Vagina (tissue), 2 donors: ENCODE results near the gene PCDHA4. TPM values are rescaled to one million over a fixed set of nuclear protein-coding genes. Genes with fewer than 3 reads are reported as not detected.
"Not testable (repeated sequence)": the region's sequence is repeated elsewhere in the genome, so short reads cannot be mapped to it uniquely, and the experiment has no call there.

Experiments used
- DNase-seq, 2 donors: peaks; one replicate each; pipeline ENCODE4 v3.0.0-alpha.2; 2017; ENCODE audit errors: extremely low spot score in 2 of 2
- H3K27ac ChIP-seq: fragments of 200-600 bp; sonication (generic); one replicate; pipeline ENCODE4 v1.5.1; 2019
- H3K27me3 ChIP-seq: fragments of 200-600 bp; sonication (generic); one replicate; pipeline ENCODE4 v1.5.1; 2019
- H3K36me3 ChIP-seq, 2 donors: fragments of 200-600 bp; sonication (generic); one replicate each; pipeline ENCODE4 v1.5.1; 2017 to 2019
- H3K4me1 ChIP-seq: fragments of 200-600 bp; sonication (generic); one replicate; pipeline ENCODE4 v1.5.1; 2019
- H3K4me3 ChIP-seq, 2 donors: fragments of 200-600 bp; sonication (generic); 1 replicate in 1 of 2; 2 replicates in 1 of 2; pipeline ENCODE4 v1.5.1; 2016 to 2019
- H3K9me3 ChIP-seq: fragments of 200-600 bp; sonication (generic); one replicate; pipeline ENCODE4 v1.5.1; 2019
- POLR2A ChIP-seq, 2 donors: fragments of 450-650 bp; IDR thresholded peaks; one replicate each; pipeline ENCODE4 v1.6.1; 2017; ENCODE audit warnings: antibody characterized with exemption in 2 of 2, mild to moderate bottlenecking in 2 of 2, moderate library complexity in 2 of 2
- POLR2AphosphoS5 ChIP-seq, 2 donors: sonication (generic); formaldehyde crosslinking; IDR thresholded peaks; one replicate each; pipeline ENCODE4 v1.9.0; 2017; ENCODE audit warnings: antibody characterized with exemption in 2 of 2, mild to moderate bottlenecking in 2 of 2, low read depth in 1 of 2; ENCODE audit not compliant: insufficient read depth in 1 of 2
- intact Hi-C: fragments of 100-400 bp; cut with DNase I; formaldehyde crosslinking; loops from one replicate; pipeline ENCODE4 v1.15.1; 2023
- total RNA-seq: library from RNA; depleted of rRNA; stranded (reverse); fragments of >200 nt; gene quantifications from one replicate; pipeline ENCODE4 v1.2.3, GENCODE V29; 2016
- TF ChIP-seq, protein P1 (sequence below), 3 experiments: fragments of 450-650 bp in 2 of 3; fragments of 200-600 bp in 1 of 3; sonication (generic) in 1 of 3; IDR thresholded peaks; one replicate each; pipeline ENCODE4 v1.5.1; 2017 to 2019; ENCODE audit warnings: antibody characterized with exemption in 3 of 3, mild to moderate bottlenecking in 2 of 3, moderate library complexity in 2 of 3

The PCDHA4 gene
- total RNA-seq, 1 donor from 2014 or later: 2.0 TPM

DNA sequence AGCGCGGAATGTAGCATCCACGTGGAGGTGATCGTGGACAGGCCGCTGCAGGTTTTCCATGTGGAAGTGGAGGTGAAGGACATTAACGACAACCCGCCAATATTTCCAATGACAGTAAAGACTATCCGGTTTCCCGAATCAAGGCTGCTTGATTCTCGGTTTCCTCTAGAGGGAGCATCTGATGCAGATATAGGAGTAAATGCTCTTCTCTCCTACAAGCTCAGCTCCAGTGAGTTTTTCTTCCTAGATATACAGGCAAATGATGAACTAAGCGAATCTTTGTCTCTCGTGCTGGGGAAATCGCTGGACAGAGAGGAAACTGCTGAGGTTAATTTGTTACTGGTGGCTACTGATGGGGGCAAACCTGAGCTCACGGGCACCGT, 11.6 kb upstream of the PCDHA4 start:
- TF ChIP-seq POLR2AphosphoS5 (IDR thresholded peaks at IDR 0.05; ENCODE audit: insufficient read depth in 1 of 2, low read depth in 1 of 2) (no peak), POLR2A (IDR thresholded peaks at IDR 0.05) (no peak)
- TF ChIP-seq, protein P1, sequence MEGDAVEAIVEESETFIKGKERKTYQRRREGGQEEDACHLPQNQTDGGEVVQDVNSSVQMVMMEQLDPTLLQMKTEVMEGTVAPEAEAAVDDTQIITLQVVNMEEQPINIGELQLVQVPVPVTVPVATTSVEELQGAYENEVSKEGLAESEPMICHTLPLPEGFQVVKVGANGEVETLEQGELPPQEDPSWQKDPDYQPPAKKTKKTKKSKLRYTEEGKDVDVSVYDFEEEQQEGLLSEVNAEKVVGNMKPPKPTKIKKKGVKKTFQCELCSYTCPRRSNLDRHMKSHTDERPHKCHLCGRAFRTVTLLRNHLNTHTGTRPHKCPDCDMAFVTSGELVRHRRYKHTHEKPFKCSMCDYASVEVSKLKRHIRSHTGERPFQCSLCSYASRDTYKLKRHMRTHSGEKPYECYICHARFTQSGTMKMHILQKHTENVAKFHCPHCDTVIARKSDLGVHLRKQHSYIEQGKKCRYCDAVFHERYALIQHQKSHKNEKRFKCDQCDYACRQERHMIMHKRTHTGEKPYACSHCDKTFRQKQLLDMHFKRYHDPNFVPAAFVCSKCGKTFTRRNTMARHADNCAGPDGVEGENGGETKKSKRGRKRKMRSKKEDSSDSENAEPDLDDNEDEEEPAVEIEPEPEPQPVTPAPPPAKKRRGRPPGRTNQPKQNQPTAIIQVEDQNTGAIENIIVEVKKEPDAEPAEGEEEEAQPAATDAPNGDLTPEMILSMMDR (IDR thresholded peaks at IDR 0.05): no peak
- H3K27me3 ChIP-seq: no peaks in the 10 kb centered on the region
- no peaks in the 10 kb centered on the region for H3K36me3 ChIP-seq
- no peak for DNase-seq
- no peaks in the 10 kb centered on the region for H3K4me1 ChIP-seq
- H3K27ac ChIP-seq: no peak overlapping the region
- intact Hi-C loops: no loop called here
- peaks cover 6% of the 10 kb centered on the region for H3K9me3 ChIP-seq
- H3K4me3 ChIP-seq: peak overlapping the region in 1 of 2 donors; percentile 19

DNA sequence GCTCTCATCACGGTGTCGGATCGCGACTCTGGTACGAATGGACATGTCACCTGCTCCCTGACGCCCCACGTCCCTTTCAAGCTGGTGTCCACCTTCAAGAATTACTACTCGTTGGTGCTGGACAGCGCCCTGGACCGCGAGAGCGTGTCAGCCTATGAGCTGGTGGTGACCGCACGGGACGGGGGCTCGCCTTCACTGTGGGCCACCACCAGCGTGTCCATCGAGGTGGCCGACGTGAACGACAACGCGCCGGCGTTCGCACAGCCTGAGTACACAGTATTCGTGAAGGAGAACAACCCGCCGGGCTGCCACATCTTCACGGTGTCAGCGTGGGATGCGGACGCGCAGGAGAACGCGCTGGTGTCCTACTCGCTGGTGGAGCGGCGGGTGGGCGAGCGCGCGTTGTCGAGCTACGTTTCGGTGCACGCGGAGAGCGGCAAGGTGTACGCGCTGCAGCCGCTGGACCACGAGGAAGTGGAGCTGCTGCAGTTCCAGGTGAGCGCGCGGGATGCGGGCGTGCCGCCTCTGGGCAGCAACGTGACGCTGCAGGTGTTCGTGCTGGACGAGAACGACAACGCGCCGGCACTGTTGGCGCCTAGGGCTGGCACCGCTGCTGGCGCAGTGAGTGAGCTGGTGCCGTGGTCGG, 10.7 kb upstream of the PCDHA4 start:
- H3K4me3 ChIP-seq, H3K27ac ChIP-seq, H3K4me1 ChIP-seq, H3K27me3 ChIP-seq, H3K9me3 ChIP-seq, DNase-seq, H3K36me3 ChIP-seq, intact Hi-C loops: not testable (repeated sequence)

DNA sequence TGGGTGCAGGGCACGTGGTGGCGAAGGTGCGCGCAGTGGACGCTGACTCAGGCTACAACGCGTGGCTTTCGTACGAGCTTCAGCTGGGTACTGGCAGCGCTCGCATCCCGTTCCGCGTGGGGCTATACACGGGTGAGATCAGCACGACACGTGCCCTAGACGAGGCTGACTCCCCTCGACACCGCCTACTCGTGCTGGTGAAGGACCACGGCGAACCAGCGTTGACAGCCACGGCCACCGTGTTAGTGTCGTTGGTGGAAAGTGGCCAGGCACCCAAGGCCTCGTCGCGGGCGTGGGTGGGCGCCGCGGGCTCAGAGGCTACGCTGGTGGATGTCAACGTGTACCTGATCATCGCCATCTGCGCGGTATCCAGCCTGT, 10.2 kb upstream of the PCDHA4 start:
- Histone ChIP-seq H3K4me3 (no peak overlapping the region), H3K9me3 (peaks cover 6% of the 10 kb centered on the region), H3K4me1 (no peaks in the 10 kb centered on the region), H3K27ac (no peak overlapping the region), H3K36me3 (no peaks in the 10 kb centered on the region), H3K27me3 (no peaks in the 10 kb centered on the region)
- TF ChIP-seq POLR2AphosphoS5 (IDR thresholded peaks at IDR 0.05; ENCODE audit: insufficient read depth in 1 of 2, low read depth in 1 of 2) (no peak), POLR2A (IDR thresholded peaks at IDR 0.05) (no peak)
- TF ChIP-seq, protein P1 (IDR thresholded peaks at IDR 0.05): no peak
- no peak for DNase-seq
- intact Hi-C loops: no loop called here

- Histone ChIP-seq H3K4me1 (no peaks in the 10 kb centered on the region), H3K9me3 (peaks cover 13% of the 10 kb centered on the region), H3K36me3 (no peaks in the 10 kb centered on the region), H3K4me3 (peak within 1 kb of the TSS; percentile 21 to 34), H3K27me3 (no peaks in the 10 kb centered on the region), H3K27ac (no peak within 1 kb of the TSS)
- DNase-seq: no peak
- no peak for TF ChIP-seq POLR2AphosphoS5 (IDR thresholded peaks at IDR 0.05; ENCODE audit: insufficient read depth in 1 of 2, low read depth in 1 of 2)
- no peak for TF ChIP-seq POLR2A (IDR thresholded peaks at IDR 0.05)
- TF ChIP-seq, protein P1 (IDR thresholded peaks at IDR 0.05): no peak
- intact Hi-C loops: no loop called here
Observed at GRCh38 chr5:140800816-140801493, 5.9 kb upstream of the PCDHA4 start, which contains the start of gene PCDHA3. Gene PCDHA3 (plus strand): TSS chr5:140801057.

GRCh38 chr5:140801494-140801841, 5.4 kb upstream of the PCDHA4 start:
- TF ChIP-seq POLR2AphosphoS5 (IDR thresholded peaks at IDR 0.05; ENCODE audit: insufficient read depth in 1 of 2, low read depth in 1 of 2): no peak
- no peak for TF ChIP-seq POLR2A (IDR thresholded peaks at IDR 0.05)
- TF ChIP-seq, protein P1 (IDR thresholded peaks at IDR 0.05): no peak
- Histone ChIP-seq H3K36me3 (no peaks in the 10 kb centered on the region), H3K4me3 (peak overlapping the region; percentile 21 to 34), H3K27me3 (no peaks in the 10 kb centered on the region), H3K9me3 (peaks cover 13% of the 10 kb centered on the region), H3K4me1 (no peaks in the 10 kb centered on the region), H3K27ac (no peak overlapping the region)
- intact Hi-C loops: no loop called here
- no peak for DNase-seq

DNA sequence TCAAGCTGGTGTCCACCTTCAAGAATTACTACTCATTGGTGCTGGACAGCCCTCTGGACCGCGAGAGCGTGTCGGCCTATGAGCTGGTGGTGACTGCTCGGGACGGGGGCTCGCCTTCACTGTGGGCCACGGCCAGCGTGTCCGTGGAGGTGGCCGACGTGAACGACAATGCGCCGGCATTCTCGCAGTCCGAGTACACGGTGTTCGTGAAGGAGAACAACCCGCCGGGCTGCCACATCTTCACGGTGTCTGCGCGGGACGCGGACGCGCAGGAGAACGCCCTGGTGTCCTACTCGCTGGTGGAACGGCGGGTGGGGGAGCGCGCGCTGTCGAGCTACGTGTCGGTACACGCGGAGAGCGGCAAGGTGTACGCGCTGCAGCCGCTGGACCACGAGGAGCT, 4.5 kb upstream of the PCDHA4 start:
- H3K4me1 ChIP-seq, H3K4me3 ChIP-seq, H3K27ac ChIP-seq, H3K9me3 ChIP-seq, DNase-seq, H3K27me3 ChIP-seq, intact Hi-C loops, H3K36me3 ChIP-seq: not testable (repeated sequence)
